Thoracic aorta (tissue), 2 donors: ENCODE results near the gene PDLIM5. TPM values are rescaled to one million over a fixed set of nuclear protein-coding genes. Genes with fewer than 3 reads are reported as not detected.

Experiments used
- ATAC-seq: fragments of 150-250 bp; one replicate; pipeline ENCODE4 v1.8.0; 2017; ENCODE audit warnings: low read depth; ENCODE audit not compliant: insufficient number of reproducible peaks, low FRiP score
- DNase-seq: peaks from one replicate; pipeline ENCODE4 v3.0.0-alpha.2; 2020; ENCODE audit warnings: low spot score
- H3K27ac ChIP-seq, 2 donors: fragments of 200-600 bp; sonication (generic); 1 replicate in 1 of 2; 2 replicates in 1 of 2; pipeline ENCODE4 v1.5.1; 2016; ENCODE audit warnings: mild to moderate bottlenecking in 2 of 2, moderate library complexity in 2 of 2
- H3K27me3 ChIP-seq: fragments of 200-600 bp; sonication (generic); replicated peaks from 2 replicates; pipeline ENCODE4 v1.6.0; 2016; ENCODE audit warnings: mild to moderate bottlenecking; ENCODE audit not compliant: insufficient read depth
- H3K36me3 ChIP-seq: fragments of 200-600 bp; sonication (generic); one replicate; pipeline ENCODE4 v1.5.1; 2016
- H3K4me1 ChIP-seq, 2 donors: fragments of 200-600 bp; sonication (generic); 1 replicate in 1 of 2; 2 replicates in 1 of 2; pipeline versions ENCODE4 v1.5.1 to v1.6.0; 2016; ENCODE audit warnings: low read depth in 2 of 2, mild to moderate bottlenecking in 1 of 2; ENCODE audit not compliant: control insufficient read depth in 1 of 2
- H3K4me3 ChIP-seq: fragments of 200-600 bp; sonication (generic); 2 replicates; pipeline ENCODE4 v1.5.1; 2016; ENCODE audit warnings: mild to moderate bottlenecking
- H3K9me3 ChIP-seq: fragments of 200-600 bp; sonication (generic); 2 replicates; pipeline ENCODE4 v1.5.1; 2016
- total RNA-seq, 2 donors: library from RNA; depleted of rRNA; stranded (reverse); fragments of >200 nt; gene quantifications; one replicate each; pipeline versions ENCODE4 v1.1.0 to v1.2.3, GENCODE V29; 2016
- TF ChIP-seq, protein P1 (sequence below): fragments of 200-600 bp; sonication (generic); IDR thresholded peaks from one replicate; pipeline ENCODE4 v1.5.1; 2019; ENCODE audit warnings: antibody characterized with exemption

PDLIM5 gene
- total RNA-seq, 2 donors from 2014 or later, result 275 to 328 TPM

DNA sequence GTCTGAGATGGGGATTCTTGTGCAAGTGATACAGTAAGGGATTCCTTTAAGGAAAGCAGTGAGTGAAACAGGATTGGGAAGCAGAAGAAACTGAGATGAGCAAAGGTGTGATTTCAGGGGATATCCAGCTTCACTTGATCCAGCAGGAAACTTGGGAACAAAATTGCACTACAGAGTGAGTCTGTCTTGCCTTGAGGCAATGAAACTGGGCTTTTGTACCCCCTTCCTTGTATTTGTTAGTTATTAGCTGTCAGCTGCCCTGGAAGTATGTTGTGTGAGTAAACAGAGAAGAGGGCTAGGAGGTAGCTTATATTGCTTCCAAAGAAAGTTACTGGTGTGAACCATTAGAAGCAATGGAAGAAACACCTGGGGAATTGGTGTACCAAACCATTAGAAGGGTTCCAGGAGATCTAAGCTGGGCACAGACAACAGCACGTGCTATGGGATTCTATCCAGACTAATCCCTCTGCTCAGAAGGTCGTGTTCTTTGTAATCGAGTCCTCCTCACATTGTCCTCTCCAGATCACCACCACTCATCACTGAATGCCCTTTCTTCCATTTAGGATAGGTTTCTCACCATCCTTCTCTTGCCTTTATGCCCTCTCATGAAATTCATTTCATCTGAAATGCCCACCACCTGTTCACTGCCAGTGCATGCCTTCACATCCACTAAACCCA, 76.0 kb downstream of the PDLIM5 start:
- TF ChIP-seq, protein P1, sequence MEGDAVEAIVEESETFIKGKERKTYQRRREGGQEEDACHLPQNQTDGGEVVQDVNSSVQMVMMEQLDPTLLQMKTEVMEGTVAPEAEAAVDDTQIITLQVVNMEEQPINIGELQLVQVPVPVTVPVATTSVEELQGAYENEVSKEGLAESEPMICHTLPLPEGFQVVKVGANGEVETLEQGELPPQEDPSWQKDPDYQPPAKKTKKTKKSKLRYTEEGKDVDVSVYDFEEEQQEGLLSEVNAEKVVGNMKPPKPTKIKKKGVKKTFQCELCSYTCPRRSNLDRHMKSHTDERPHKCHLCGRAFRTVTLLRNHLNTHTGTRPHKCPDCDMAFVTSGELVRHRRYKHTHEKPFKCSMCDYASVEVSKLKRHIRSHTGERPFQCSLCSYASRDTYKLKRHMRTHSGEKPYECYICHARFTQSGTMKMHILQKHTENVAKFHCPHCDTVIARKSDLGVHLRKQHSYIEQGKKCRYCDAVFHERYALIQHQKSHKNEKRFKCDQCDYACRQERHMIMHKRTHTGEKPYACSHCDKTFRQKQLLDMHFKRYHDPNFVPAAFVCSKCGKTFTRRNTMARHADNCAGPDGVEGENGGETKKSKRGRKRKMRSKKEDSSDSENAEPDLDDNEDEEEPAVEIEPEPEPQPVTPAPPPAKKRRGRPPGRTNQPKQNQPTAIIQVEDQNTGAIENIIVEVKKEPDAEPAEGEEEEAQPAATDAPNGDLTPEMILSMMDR, result no peak
- DNase-seq (no peak), ATAC-seq (no peak)
- peak overlapping the region; percentile 33 to 75 for H3K27ac ChIP-seq
- peaks cover 67 to 96% of the 10 kb centered on the region in 2 donors for H3K4me1 ChIP-seq
- no peak overlapping the region for H3K4me3 ChIP-seq
- no peaks in the 10 kb centered on the region for H3K27me3 ChIP-seq
- no peaks in the 10 kb centered on the region for H3K36me3 ChIP-seq
- H3K9me3 ChIP-seq, result no peaks in the 10 kb centered on the region

DNA sequence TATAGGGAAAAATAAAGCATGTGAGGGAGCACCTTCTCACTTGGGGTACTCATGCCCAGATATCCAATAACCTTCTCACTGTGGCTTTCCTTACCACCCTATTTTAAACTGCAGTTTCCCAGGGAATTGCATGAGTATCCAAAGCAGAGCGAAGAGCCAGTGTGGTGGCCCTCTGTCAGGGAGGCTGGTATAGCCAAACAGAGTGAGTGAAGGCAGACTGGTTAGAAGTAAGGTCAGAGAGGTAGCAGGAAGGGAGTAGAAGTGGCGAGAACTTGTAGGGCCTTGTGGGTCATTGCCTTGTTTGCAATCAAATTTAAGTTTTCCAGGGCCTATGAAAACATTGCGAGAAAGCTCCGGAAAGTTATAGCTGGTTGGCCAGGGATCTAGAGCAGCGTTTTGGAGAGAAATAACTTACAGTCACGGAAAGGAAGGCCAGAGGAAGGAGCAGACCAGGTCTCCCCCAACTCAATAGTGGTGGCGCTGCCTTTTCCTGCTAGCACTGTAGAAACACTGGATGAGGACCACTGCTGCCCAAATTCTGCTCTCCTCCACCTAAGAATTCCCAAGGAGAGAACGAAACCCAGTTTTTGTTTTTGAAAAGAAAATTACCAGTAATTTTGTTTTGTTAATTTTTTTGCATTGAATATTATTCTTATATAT, 77.2 kb downstream of the PDLIM5 start:
- Histone ChIP-seq H3K36me3 (no peaks in the 10 kb centered on the region), H3K27ac (peak overlapping the region; percentile 33 to 75), H3K4me3 (peak overlapping the region; percentile 9), H3K4me1 (peaks cover 62 to 96% of the 10 kb centered on the region in 2 donors), H3K9me3 (no peaks in the 10 kb centered on the region), H3K27me3 (no peaks in the 10 kb centered on the region)
- DNase-seq (no peak), ATAC-seq (no peak)
- TF ChIP-seq, protein P1, result no peak

DNA sequence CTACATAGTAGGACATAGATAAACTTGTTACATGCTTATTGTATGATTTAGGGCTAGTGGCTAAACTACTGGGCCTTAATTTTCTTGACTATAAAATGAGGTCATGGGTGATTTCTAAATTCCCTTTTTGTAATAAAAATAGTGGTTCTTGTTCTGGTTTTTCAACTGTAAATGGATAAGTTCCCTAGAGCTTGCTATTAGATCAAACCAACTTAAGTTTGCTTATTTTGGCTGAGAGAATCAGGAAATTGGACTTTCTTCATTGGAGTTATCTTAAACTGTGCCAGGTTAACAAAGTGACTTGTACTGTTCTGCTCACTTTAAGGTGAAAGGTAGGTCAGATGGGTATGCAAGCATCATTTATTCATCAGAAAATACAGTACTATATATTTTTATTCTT, 78.3 kb downstream of the PDLIM5 start:
- peaks cover 64 to 96% of the 10 kb centered on the region in 2 donors for H3K4me1 ChIP-seq
- no peaks in the 10 kb centered on the region for H3K36me3 ChIP-seq
- no peaks in the 10 kb centered on the region for H3K27me3 ChIP-seq
- no peaks in the 10 kb centered on the region for H3K9me3 ChIP-seq
- ATAC-seq, result no peak
- H3K4me3 ChIP-seq, result no peak overlapping the region
- TF ChIP-seq, protein P1, result no peak
- no peak overlapping the region for H3K27ac ChIP-seq
- DNase-seq, result no peak

DNA sequence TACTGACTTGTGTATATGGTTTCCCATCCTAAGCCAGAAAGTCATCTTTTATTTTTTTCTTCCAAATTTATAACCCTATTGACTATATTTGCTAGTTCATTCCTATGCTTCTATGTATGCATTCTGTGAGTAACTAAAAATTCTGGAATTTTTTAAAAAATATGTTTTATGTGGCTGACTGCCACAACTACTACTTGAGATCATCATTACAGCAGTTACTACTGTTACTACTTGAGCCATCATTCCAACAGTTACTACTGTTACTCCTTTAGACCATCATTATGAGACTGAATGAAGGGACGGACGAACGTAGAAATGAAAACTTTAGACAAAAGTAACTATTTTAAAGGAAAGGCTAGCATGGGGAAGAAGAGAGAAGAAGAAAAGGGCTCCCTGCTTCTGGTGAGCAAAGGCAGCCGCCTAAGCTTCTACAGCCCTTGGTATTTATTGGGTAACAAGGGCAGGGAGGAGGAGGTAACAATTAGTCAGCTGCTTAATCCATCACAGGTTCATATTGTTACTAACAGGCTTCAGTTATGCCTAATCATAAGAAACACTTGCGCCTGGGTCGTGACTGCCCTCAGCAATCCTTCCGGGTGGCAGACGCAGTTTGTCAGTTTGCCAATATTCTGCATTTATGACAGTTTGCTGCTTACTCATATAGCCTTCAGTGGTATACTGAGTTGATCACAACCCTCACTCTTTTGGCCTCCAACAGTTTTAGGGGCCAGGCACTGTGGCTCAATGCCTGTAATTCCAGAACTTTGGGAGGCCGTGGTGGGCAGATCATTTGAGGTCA, 80.4 kb downstream of the PDLIM5 start:
- TF ChIP-seq, protein P1, result no peak
- Histone ChIP-seq H3K4me1 (peaks cover 70 to 96% of the 10 kb centered on the region in 2 donors), H3K36me3 (no peaks in the 10 kb centered on the region), H3K27me3 (no peaks in the 10 kb centered on the region), H3K4me3 (no peak overlapping the region), H3K27ac (peak overlapping the region; percentile 3 to 36), H3K9me3 (no peaks in the 10 kb centered on the region)
- DNase-seq (no peak), ATAC-seq (no peak)
